AG09319 (cell line): ENCODE measurements around the gene FAM193B.

Experiments
- DNase-seq: peaks from one replicate; pipeline ENCODE4 v3.0.0-alpha.2; 2010; ENCODE audit warnings: low read depth; ENCODE audit errors: extremely low read depth
- CTCF ChIP-seq: IDR thresholded peaks from 2 replicates; pipeline ENCODE4 v1.5.1; 2011; ENCODE audit warnings: low read depth, mild to moderate bottlenecking, inconsistent platforms, low read length, moderate library complexity

FAM193B gene

GRCh38 chr5:177508221-177508611 lies 46.1 kb downstream of the FAM193B start:
- TF ChIP-seq CTCF = no peak
- DNase-seq = no peak

GRCh38 chr5:177507596-177508220 lies 46.7 kb downstream of the FAM193B start:
- DNase-seq = no peak
- TF ChIP-seq CTCF = no peak

GRCh38 chr5:177507165-177507564 lies 47.2 kb downstream of the FAM193B start:
- DNase-seq = no peak
- TF ChIP-seq CTCF = no peak; the same call in 1 of the 2 replicates

GRCh38 chr5:177505075-177505474 lies 49.3 kb downstream of the FAM193B start:
- no peak for TF ChIP-seq CTCF
- DNase-seq = no peak

- TF ChIP-seq CTCF = no peak
- no peak for DNase-seq
Observed at GRCh38 chr5:177504086-177505056, 50.0 kb downstream of the FAM193B start.

- no peak for DNase-seq
- TF ChIP-seq CTCF = no peak
Observed at GRCh38 chr5:177503351-177504085, 50.8 kb downstream of the FAM193B start.
